GM12873 (cell line): Measurements from ENCODE around the gene MAGI2.

Experiments used
- TF ChIP-seq, protein P1 (sequence below): IDR thresholded peaks from 2 replicates; pipeline ENCODE4 v1.5.1; 2012; ENCODE audit warnings: low read depth, mild to moderate bottlenecking, moderate library complexity, low read length, control low read depth; ENCODE audit not compliant: insufficient read depth; ENCODE audit errors: missing control alignments

MAGI2 gene

DNA sequence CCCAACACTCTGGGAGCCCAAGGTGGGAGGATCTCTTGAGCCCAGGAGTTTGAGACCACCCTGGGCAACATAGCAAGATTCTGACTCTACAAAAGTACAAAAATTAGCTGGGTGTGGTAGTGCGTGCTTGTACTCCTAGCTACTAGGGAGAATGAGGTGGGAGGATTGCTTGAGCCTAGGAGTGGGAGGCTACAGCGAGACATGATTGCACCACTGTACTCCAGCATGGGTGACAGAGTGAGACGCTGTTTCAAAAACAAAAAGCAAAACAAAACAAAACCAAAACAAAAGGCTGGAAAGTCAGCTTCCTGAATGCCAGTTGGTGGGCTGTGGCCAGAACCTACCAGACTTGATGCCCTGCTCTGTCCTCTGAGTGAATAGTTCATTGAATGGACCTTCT is 1412.0 kb downstream of the MAGI2 start:
- TF ChIP-seq, protein P1, sequence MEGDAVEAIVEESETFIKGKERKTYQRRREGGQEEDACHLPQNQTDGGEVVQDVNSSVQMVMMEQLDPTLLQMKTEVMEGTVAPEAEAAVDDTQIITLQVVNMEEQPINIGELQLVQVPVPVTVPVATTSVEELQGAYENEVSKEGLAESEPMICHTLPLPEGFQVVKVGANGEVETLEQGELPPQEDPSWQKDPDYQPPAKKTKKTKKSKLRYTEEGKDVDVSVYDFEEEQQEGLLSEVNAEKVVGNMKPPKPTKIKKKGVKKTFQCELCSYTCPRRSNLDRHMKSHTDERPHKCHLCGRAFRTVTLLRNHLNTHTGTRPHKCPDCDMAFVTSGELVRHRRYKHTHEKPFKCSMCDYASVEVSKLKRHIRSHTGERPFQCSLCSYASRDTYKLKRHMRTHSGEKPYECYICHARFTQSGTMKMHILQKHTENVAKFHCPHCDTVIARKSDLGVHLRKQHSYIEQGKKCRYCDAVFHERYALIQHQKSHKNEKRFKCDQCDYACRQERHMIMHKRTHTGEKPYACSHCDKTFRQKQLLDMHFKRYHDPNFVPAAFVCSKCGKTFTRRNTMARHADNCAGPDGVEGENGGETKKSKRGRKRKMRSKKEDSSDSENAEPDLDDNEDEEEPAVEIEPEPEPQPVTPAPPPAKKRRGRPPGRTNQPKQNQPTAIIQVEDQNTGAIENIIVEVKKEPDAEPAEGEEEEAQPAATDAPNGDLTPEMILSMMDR: no peak

DNA sequence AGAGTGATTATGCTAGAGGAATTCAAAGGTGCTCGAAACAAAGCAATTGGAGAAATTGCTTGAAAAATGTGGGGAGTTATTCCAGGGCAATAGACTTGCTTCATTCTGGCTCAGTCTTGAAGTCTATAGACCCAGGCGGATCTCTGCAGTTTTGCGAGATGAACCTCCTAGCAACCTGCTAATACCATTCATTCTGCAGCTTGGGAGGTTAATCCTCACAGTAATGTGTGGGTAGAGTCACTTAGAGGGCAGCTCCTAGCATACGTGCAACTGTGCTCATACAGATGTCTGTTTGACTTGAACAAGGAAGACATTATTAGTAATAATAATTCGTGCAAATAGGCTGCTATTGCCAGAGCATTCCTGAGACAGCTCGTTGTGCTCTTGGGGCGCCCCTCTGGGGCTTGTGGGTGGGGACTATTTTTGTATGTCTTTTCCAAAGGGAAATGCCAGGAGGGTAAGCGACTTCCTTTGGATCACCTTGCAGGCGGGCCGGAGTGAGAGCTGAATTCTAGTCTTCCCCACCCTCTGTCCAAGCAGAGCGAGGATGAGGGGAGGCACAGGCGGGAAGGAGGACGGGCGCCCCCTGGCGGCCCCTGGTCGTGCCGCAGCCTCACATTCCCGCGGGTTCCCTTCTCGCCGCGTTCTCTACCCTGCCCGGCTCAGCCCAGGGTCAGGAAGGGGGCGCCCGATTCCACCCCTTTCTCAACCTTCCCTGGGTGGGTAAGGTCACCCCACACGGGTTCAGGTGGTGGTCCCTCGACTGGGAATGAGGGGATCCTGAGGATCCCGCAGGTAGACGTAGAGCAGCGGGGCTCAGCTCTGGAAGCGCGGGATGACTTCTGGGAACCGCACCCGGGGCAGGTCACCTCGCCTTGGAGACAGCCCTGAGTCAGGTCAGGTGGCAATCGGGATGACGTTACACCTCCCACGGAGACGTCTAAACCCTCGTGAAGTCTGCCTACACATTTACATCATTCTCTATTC is 1413.4 kb downstream of the MAGI2 start:
- TF ChIP-seq, protein P1: peak; percentile 86

DNA sequence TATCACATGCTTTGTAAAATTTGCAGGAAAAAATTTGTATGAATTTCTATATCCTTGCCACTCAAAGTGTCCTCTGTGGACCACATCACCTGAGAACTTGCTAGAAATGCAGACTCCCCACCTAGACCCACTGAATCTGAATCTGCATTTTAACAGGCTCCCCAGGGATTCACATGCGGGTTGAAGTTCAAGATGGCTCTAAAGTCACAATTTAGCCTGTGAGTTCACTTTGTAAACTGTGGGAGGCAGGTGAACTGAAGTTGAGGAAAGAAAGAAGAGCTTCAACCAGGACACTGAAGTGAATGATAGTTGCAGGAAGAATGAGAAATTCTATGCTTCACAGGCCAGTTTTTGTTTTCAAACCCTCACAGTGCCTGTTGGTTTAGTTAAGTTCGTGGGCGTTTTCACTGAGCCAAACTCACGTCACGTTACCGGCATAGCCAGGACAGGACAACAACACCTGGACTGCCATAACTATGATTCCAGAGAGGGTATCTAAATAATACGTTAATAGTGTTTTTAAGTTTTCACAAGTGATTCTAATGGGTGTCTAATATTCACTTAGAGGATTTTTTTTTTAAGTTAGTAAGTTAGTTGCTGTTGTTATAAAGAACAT is 1414.9 kb downstream of the MAGI2 start:
- TF ChIP-seq, protein P1: no peak

DNA sequence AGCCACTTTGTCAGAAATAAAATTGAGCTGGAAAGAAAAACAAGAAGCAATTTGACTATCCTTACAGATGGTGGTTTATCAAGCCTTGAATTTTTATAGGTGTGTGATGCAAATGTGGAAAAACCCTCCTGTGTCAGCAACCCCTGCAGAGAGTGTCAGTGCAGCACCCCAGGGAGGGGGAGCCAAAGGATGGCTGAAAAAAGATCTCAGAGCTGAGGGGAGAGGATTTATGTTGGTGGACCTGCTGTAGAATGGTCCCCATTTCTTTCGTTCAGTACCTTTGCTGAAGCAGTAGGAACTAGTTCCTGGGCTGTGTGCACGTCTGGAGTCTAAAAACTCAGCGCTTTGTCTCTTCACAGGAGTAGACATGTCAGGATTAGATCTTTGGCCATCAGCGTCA is 1415.9 kb downstream of the MAGI2 start:
- TF ChIP-seq, protein P1: no peak

DNA sequence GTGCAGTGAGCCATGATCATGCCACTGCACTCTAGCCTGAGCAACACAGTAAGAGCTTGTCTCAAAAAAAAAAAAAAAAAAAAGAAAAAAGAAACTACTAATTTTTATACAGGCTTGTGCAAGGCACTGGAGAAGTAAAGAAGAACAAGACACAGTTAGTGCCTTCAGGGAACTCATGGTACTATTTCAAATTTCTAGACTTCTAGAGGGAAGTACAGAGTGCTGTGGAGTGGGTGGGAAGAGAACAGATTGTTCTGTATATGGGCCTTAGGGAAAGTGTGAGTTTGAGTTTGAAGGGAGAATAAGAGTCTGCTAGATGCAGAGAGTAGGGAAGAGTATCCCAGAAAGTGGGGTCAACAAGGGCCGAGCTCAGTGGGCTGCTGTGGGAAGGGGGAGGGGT is 1420.1 kb downstream of the MAGI2 start:
- TF ChIP-seq, protein P1: no peak

DNA sequence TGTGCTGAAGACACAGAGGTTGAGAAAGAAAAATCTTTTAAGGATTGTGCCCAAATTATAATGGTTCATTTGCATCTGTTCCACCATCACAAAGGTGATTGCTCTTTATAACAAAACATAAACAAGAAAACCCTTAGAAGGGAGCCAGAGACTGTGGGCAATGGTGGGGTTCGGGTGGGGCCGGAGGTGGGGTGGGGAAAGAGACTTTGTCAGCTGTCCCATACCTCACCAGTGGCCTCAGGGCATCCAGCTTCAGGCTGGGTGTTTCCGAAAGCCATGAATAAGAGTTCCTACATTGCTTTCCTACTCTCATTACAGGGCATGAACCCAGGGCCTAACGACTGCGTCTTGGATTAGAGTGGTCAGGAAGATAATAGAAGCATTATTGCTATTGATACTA is 1427.0 kb downstream of the MAGI2 start:
- TF ChIP-seq, protein P1: no peak

DNA sequence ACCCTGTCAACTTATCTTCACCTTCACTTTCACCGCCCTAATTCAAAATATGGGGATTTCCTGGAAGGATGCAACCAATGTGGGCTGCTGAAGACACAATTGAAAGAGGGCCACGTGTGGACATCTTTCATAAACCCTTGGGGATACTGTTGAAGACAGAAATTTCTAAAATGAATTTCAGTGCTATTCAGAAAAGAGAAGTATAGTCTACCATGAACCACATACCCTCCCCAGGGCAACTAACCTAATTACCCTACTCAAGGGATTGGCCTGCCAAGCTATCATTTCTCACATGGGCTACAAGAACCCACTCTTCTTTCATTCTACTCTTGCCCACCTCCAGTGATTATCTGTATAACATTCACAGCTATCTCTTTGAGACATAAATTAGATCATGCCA is 1428.9 kb downstream of the MAGI2 start:
- TF ChIP-seq, protein P1: no peak
